ENCODE data around the gene CACFD1. TPM values are rescaled to one million over a fixed set of nuclear protein-coding genes. Genes with fewer than 3 reads are reported as not detected.

Gene CACFD1
- total RNA-seq, 4 donors from 2014 or later = 13.2 to 68.5 (median 54.4) TPM

DNA sequence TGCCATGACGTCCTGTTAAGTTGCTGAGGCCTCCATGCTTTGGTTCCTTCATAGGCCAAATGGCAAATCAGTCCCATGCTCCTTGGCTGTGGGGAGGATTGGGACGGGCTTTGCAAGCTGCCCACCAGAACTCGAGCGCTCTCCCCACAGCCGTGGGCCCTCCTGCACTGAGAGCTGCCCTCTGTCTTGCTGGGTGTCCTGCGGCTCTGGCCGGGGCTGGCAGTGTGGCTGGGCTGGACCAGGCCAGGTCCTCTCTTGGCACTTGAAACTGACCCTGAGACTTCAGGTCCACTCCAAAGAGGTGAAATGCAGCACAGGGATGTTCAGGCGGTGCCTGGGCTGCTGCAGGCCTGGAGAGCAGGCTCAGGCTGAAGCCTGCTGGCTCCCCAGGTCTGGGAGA, 57.9 kb downstream of the CACFD1 start:
- DNase-seq = no peak
- H3K4me3 ChIP-seq = no peak overlapping the region
- H3K27ac ChIP-seq = no peak overlapping the region
- H3K4me1 ChIP-seq = no peaks in the 10 kb centered on the region
- no peaks in the 10 kb centered on the region for H3K36me3 ChIP-seq
- H3K9me3 ChIP-seq = no peaks in the 10 kb centered on the region
- TF ChIP-seq, protein P1, sequence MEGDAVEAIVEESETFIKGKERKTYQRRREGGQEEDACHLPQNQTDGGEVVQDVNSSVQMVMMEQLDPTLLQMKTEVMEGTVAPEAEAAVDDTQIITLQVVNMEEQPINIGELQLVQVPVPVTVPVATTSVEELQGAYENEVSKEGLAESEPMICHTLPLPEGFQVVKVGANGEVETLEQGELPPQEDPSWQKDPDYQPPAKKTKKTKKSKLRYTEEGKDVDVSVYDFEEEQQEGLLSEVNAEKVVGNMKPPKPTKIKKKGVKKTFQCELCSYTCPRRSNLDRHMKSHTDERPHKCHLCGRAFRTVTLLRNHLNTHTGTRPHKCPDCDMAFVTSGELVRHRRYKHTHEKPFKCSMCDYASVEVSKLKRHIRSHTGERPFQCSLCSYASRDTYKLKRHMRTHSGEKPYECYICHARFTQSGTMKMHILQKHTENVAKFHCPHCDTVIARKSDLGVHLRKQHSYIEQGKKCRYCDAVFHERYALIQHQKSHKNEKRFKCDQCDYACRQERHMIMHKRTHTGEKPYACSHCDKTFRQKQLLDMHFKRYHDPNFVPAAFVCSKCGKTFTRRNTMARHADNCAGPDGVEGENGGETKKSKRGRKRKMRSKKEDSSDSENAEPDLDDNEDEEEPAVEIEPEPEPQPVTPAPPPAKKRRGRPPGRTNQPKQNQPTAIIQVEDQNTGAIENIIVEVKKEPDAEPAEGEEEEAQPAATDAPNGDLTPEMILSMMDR (IDR thresholded peaks at IDR 0.05) = no peak
- TF ChIP-seq POLR2A (IDR thresholded peaks at IDR 0.05) = no peak
- no peaks in the 10 kb centered on the region for H3K27me3 ChIP-seq

DNA sequence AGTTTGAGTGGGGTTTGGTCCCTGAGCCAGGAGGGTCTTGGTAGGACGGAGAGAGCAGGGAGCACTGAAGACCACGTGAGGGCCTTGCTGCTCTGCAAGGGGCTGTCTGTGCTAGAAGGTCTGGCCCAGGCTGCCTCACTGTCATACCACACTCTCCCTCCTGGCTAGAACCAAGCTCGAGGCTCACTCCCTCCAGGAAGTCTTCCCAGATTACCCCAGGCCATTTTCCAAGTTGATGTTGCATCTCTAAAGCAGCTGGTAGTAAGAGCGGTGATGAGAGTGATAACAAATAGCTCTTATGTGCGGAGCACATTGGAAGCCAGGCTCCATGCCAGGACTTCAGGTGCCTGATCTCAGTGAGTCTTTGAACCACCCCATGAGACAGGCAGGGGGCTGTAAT, 58.4 kb downstream of the CACFD1 start:
- TF ChIP-seq, protein P1 (IDR thresholded peaks at IDR 0.05) = no peak
- no peak for TF ChIP-seq POLR2A (IDR thresholded peaks at IDR 0.05)
- H3K4me3 ChIP-seq = no peak overlapping the region
- DNase-seq = no peak

DNA sequence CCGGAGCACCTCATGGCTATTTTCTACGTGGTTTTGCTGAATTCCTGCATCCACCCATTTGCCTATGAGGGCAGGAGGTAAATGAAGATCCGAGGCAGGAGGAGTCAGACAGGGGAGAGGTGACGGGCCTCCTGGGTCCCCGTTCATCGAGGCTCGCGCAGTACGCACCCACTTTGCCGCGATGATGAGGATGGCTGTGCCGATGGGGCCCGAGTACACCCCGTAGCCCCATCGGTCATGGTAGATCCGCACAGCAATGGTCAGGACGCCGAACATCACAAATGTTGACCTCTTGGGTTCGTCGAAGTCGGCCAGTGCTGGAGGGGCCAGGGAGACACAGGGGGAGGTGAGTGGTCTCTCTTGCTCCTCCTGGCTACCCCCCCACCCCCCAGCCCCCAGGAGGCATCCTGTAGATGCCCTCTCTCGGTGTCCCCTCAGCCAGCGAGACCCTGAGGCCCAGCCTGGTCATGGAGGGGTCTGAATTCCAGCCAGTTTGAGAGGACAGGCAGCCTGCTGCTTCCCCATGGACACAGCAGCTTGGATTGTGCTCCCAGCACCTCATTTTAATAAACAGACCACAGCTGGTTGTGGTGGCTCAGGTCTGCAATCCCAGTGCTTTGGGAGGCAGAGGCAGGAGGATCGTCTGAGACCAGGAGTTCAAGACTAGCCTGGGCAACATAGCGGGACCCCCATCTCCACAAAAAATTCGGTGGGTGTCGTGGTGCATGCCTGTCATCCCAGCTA, 59.1 kb downstream of the CACFD1 start:
- Histone ChIP-seq H3K27me3 (no peaks in the 10 kb centered on the region), H3K4me1 (no peaks in the 10 kb centered on the region), H3K9me3 (no peaks in the 10 kb centered on the region), H3K36me3 (no peaks in the 10 kb centered on the region), H3K4me3 (no peak overlapping the region), H3K27ac (no peak overlapping the region)
- no peak for DNase-seq
- TF ChIP-seq POLR2A (IDR thresholded peaks at IDR 0.05) = no peak
- TF ChIP-seq, protein P1 (IDR thresholded peaks at IDR 0.05) = no peak

More for the DNA sequence above, 58.4 kb downstream of the CACFD1 start:
- Histone ChIP-seq H3K9me3 (no peaks in the 10 kb centered on the region), H3K27me3 (no peaks in the 10 kb centered on the region), H3K36me3 (no peaks in the 10 kb centered on the region), H3K27ac (no peak overlapping the region), H3K4me1 (no peaks in the 10 kb centered on the region)

DNA sequence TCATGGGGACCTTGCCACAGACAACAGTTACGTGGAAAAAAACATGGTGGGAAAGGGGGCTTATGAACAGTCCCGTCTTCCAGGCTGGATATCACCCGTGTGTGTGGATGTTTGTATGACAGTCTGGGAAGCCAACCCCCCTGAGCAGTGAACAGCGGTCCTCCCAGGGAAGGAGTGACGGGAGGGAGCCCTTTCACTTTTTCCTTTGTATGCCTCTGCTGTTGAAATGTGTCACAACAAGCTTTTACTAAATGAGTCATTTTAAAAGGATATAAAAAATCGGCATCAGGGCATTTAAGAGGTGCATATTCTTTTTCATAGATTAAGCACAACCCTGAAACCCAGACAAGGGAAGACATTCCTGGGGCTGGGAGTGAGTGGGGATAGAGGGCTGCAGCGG, 59.9 kb downstream of the CACFD1 start:
- Histone ChIP-seq H3K9me3 (no peaks in the 10 kb centered on the region), H3K36me3 (no peaks in the 10 kb centered on the region), H3K4me1 (no peaks in the 10 kb centered on the region), H3K4me3 (no peak overlapping the region), H3K27ac (no peak overlapping the region), H3K27me3 (no peaks in the 10 kb centered on the region)
- DNase-seq = no peak
- TF ChIP-seq, protein P1 (IDR thresholded peaks at IDR 0.05) = no peak

DNA sequence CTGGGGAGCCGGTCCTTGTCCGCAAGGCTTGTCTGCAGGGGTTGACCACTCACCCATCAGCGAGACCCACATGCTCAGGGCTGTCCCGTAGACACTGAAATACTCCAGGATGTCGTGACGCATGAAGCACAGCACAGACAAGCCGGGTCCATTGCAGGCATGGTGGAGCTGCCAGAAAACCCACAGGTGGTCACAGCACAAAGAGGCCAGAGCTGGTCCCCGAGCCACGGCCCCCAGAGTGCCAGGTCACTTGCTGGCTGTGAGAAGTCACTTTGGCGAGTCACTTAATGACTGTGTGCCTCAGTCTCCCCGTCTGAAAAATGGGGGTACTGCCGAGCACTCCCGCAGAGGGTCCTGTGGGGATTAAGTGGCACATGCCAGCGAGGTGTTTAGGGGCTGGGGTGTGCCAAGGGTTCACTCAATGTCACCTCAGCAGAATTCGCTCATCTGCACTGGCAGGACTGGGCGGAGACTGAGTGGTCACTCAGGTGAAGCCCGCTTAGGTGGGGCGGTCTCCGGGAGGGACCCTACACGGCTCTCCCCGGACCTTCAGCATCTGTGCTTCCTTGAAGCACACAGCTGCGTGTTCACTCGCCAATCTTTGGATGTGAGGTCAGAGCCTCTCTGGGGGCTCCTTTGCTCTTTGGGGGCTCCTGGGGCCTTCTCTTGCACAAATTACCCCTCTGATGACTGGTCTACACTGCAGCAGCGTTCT, 60.5 kb downstream of the CACFD1 start:
- H3K4me3 ChIP-seq = no peak overlapping the region
- no peak overlapping the region for H3K27ac ChIP-seq
- H3K9me3 ChIP-seq = no peaks in the 10 kb centered on the region
- no peaks in the 10 kb centered on the region for H3K4me1 ChIP-seq
- no peaks in the 10 kb centered on the region for H3K36me3 ChIP-seq
- no peak for DNase-seq
- TF ChIP-seq, protein P1 (IDR thresholded peaks at IDR 0.05) = no peak
- TF ChIP-seq POLR2A (IDR thresholded peaks at IDR 0.05) = no peak
- no peaks in the 10 kb centered on the region for H3K27me3 ChIP-seq

Other genes with a start within 250 kb of the CACFD1 start
- 100 to 1,000 TPM in 2 of 4 donors, 10 to 100 TPM in 2; 43.7 to 283 (median 148) TPM for gene ABO, start 184.8 kb upstream of the CACFD1 start, total RNA-seq
- gene SURF6, start 123.8 kb upstream of the CACFD1 start, total RNA-seq = 10 to 100 TPM; 16.1 to 41.2 (median 26.8) TPM
- 10 to 100 TPM; 23.5 to 42.1 (median 31.2) TPM for gene MED22, start 111.8 kb upstream of the CACFD1 start, total RNA-seq
- 1,000 to 10,000 TPM in 1 of 4 donors, 100 to 1,000 TPM in 3; 708 to 1,565 (median 870) TPM for gene RPL7A, start 111.8 kb upstream of the CACFD1 start, total RNA-seq
- gene SURF1, start 103.5 kb upstream of the CACFD1 start, total RNA-seq = 10 to 100 TPM; 41.2 to 75.1 (median 53.4) TPM
- gene SURF2, start 103.4 kb upstream of the CACFD1 start, total RNA-seq = 10 to 100 TPM in 3 of 4 donors, 1 to 10 TPM in 1; 5.4 to 18.9 (median 15.3) TPM
- 100 to 1,000 TPM in 3 of 4 donors, 10 to 100 TPM in 1; 56.9 to 281 (median 225) TPM for gene SURF4, start 83.9 kb upstream of the CACFD1 start, total RNA-seq
- under 1 TPM in 1 of 4 donors, not detected in 3; 0.94 TPM for gene STKLD1, start 83.6 kb upstream of the CACFD1 start, total RNA-seq
- 10 to 100 TPM; 15.6 to 37.1 (median 19.4) TPM for gene REXO4, start 42.0 kb upstream of the CACFD1 start, total RNA-seq
- gene ADAMTS13, start 37.6 kb upstream of the CACFD1 start, total RNA-seq = 10 to 100 TPM in 1 of 4 donors, 1 to 10 TPM in 3; 4.4 to 13.2 (median 5.7) TPM
- gene SLC2A6, start 19.1 kb downstream of the CACFD1 start, total RNA-seq = 10 to 100 TPM in 1 of 4 donors, 1 to 10 TPM in 2, under 1 TPM in 1; 0.95 to 10.7 (median 2.2) TPM
- not detected for gene MYMK, start 65.0 kb downstream of the CACFD1 start, total RNA-seq
- 10 to 100 TPM in 1 of 4 donors, 1 to 10 TPM in 2, under 1 TPM in 1; 0.40 to 14.0 (median 1.8) TPM for gene ADAMTSL2, start 74.7 kb downstream of the CACFD1 start, total RNA-seq
- gene FAM163B, start 149.4 kb downstream of the CACFD1 start, total RNA-seq = not detected
- gene DBH, start 176.4 kb downstream of the CACFD1 start, total RNA-seq = not detected

Measured in Peyer's patch (tissue), 4 donors.